K562 (cell line): ENCODE data around the gene PLCL1. TPM values are rescaled to one million over a fixed set of nuclear protein-coding genes. Genes with fewer than 3 reads are reported as not detected.

ENCODE experiments used
- ATF3 ChIP-seq, 2 experiments: fragments of 450-650 bp in 1 of 2; sonication (generic) in 1 of 2; formaldehyde crosslinking in 1 of 2; IDR thresholded peaks in 1 of 2; conservative IDR thresholded peaks in 1 of 2; 2 replicates each; pipeline versions ENCODE4 v1.6.1 to v1.8.1; 2016 to 2023; ENCODE audit warnings: mild to moderate bottlenecking in 2 of 2, moderate library complexity in 2 of 2, inconsistent platforms in 1 of 2, missing genetic modification reagents in 1 of 2
- BMI1 ChIP-seq: fragments of 150-350 bp; IDR thresholded peaks from 2 replicates; pipeline ENCODE4 v1.6.1; 2014; ENCODE audit warnings: low read length
- CREBBP ChIP-seq: IDR thresholded peaks from one replicate; pipeline ENCODE4 v1.6.1; 2012; ENCODE audit warnings: low read depth, mild to moderate bottlenecking, control low read depth, inconsistent platforms, low read length
- PHB2 ChIP-seq: fragments of 450-650 bp; IDR thresholded peaks from 2 replicates; pipeline ENCODE4 v1.6.1; 2017; ENCODE audit warnings: low read depth
- REST ChIP-seq, 2 experiments: fragments of 450-650 bp; formaldehyde crosslinking in 1 of 2; IDR thresholded peaks; 2 replicates each; pipeline versions ENCODE4 v1.4.0 to v1.6.1; 2014 to 2020; ENCODE audit warnings: mild to moderate bottlenecking in 2 of 2, borderline replicate concordance in 1 of 2, low read depth in 1 of 2
- polyA plus RNA-seq, 8 experiments: library from polyadenylated mRNA; depleted of rRNA in 4 of 8; stranded (reverse) in 5 of 8; unstranded in 3 of 8; fragments of >200 nt; fragmentation: Nextera tagmentation in 2 of 8; fragmentation: Illumina TruSeq in 1 of 8; extraction: Ambion mirVana in 2 of 8; extraction: Trizol in 1 of 8; gene quantifications; 2 replicates each; pipeline versions ENCODE4 v1.2.1 to v1.2.3, GENCODE V29; 2011 to 2014; ENCODE audit warnings: inconsistent platforms in 1 of 8, missing spikeins in 1 of 8
- total RNA-seq, 7 experiments: library from RNA; depleted of rRNA in 6 of 7; stranded (reverse); fragments of >200 nt in 6 of 7; fragmentation: Illumina TruSeq in 2 of 7; extraction: Trizol in 2 of 7; gene quantifications; 2 replicates each; pipeline versions ENCODE4 v1.2.1 to v1.2.3, GENCODE V29; 2011 to 2021; ENCODE audit warnings: low replicate concordance in 1 of 7

PLCL1 gene
- total and polyA plus RNA-seq, 9 of the 15 experiments (the other 6 are each of a cell fraction or from before 2014, with no cell fraction given): 2.0 to 17.7 (median 8.6) TPM

GRCh38 chr2:198096965-198097364 is 292.6 kb downstream of the PLCL1 start (continued):
- TF ChIP-seq REST (IDR thresholded peaks at IDR 0.05; ENCODE audit: borderline replicate concordance) (no peak), REST (CRISPR knock-in tag; IDR thresholded peaks at IDR 0.05; ENCODE audit: low read depth) (no peak), PHB2 (no peak), ATF3 (IDR thresholded peaks at IDR 0.05) (no peak), ATF3 (CRISPR knock-in tag; conservative IDR thresholded peaks at IDR 0.05) (no peak), BMI1 (no peak), CREBBP (no peak)
- TF ChIP-seq, all 486 proteins: peak for 0
